WTC11 (cell line): Measurements from ENCODE around the gene PTTG1IP2. TPM values are rescaled to one million over a fixed set of nuclear protein-coding genes. Genes with fewer than 3 reads are reported as not detected.

Experiments
- ATAC-seq: fragments of 200-7000 bp; cut with Tn5 transposase; 2 replicates; pipeline ENCODE4 v1.10.0; 2021; ENCODE audit warnings: mild to moderate bottlenecking, moderate library complexity
- CTCF ChIA-PET: fragments of 300-600 bp; sonication (Branson Sonifier 250); formaldehyde crosslinking; loops from one replicate; lab custom pipeline; 2021; ENCODE audit warnings: antibody characterized with exemption; lab: Charles Lee
- POLR2A ChIA-PET: fragments of 350-600 bp; sonication (Branson Sonifier 250); formaldehyde crosslinking; loops from one replicate; lab custom pipeline; 2021; ENCODE audit warnings: antibody characterized with exemption; lab: Charles Lee
- DNase-seq: peaks from one replicate; pipeline ENCODE4 v3.0.0; 2021; ENCODE audit warnings: low spot score
- H3K27ac Mint-ChIP-seq: 2 replicates; pipeline ENCODE4 v1.8.0; 2021; ENCODE audit warnings: mixed read lengths
- H3K27me3 Mint-ChIP-seq: 2 replicates; pipeline ENCODE4 v1.8.0; 2021; ENCODE audit warnings: low read depth, mild to moderate bottlenecking, moderate library complexity, mixed read lengths
- H3K36me3 Mint-ChIP-seq: 2 replicates; pipeline ENCODE4 v1.8.0; 2021; ENCODE audit warnings: mixed read lengths
- H3K4me1 Mint-ChIP-seq: 2 replicates; pipeline ENCODE4 v1.8.0; 2022; ENCODE audit warnings: mixed read lengths
- H3K4me3 Mint-ChIP-seq: 2 replicates; pipeline ENCODE4 v1.8.0; 2021; ENCODE audit warnings: mild to moderate bottlenecking, moderate library complexity, mixed read lengths
- H3K9me3 Mint-ChIP-seq: 2 replicates; pipeline ENCODE4 v1.8.0; 2021; ENCODE audit warnings: mixed read lengths
- AR ChIP-seq: fragments of 250-450 bp; sonication (Bioruptor Pico); IDR thresholded peaks from 2 replicates; pipeline ENCODE4 v1.9.0; 2021; ENCODE audit warnings: mild to moderate bottlenecking
- ATF1 ChIP-seq: sonication (generic); formaldehyde crosslinking; IDR thresholded peaks from 2 replicates; pipeline ENCODE4 v1.8.1; 2023; ENCODE audit warnings: mild to moderate bottlenecking, moderate library complexity, missing genetic modification reagents
- E2F4 ChIP-seq: sonication (generic); formaldehyde crosslinking; IDR thresholded peaks from 2 replicates; pipeline ENCODE4 v1.8.1; 2022; ENCODE audit warnings: low read depth, mild to moderate bottlenecking, moderate library complexity, missing genetic modification reagents, borderline replicate concordance
- FOXJ3 ChIP-seq: sonication (generic); formaldehyde crosslinking; IDR thresholded peaks from 2 replicates; pipeline ENCODE4 v1.9.0; 2021; ENCODE audit warnings: missing genetic modification reagents, mild to moderate bottlenecking, borderline replicate concordance
- GABPB1 ChIP-seq: sonication (generic); formaldehyde crosslinking; IDR thresholded peaks from 2 replicates; pipeline ENCODE4 v1.8.1; 2023; ENCODE audit warnings: mild to moderate bottlenecking, missing genetic modification reagents
- GTF2I ChIP-seq: fragments of 250-450 bp; sonication (Bioruptor Pico); conservative IDR thresholded peaks from 2 replicates; pipeline ENCODE4 v1.4.0; 2021; ENCODE audit warnings: mild to moderate bottlenecking
- NFATC4 ChIP-seq: fragments of 250-450 bp; sonication (Bioruptor Pico); IDR thresholded peaks from 2 replicates; pipeline ENCODE4 v1.9.0; 2021; ENCODE audit warnings: mild to moderate bottlenecking
- NFE2L1 ChIP-seq: sonication (generic); formaldehyde crosslinking; IDR thresholded peaks from 2 replicates; pipeline ENCODE4 v1.8.1; 2023; ENCODE audit warnings: missing genetic modification reagents
- OVOL2 ChIP-seq: fragments of 250-450 bp; sonication (Bioruptor Pico); IDR thresholded peaks from 2 replicates; pipeline ENCODE4 v1.9.0; 2021; ENCODE audit warnings: mild to moderate bottlenecking, borderline replicate concordance
- SMAD4 ChIP-seq: sonication (generic); formaldehyde crosslinking; IDR thresholded peaks from 2 replicates; pipeline ENCODE4 v1.8.0; 2022; ENCODE audit warnings: mild to moderate bottlenecking, missing genetic modification reagents
- TEAD1 ChIP-seq: sonication (generic); formaldehyde crosslinking; IDR thresholded peaks from 2 replicates; pipeline ENCODE4 v1.8.0; 2022; ENCODE audit warnings: mild to moderate bottlenecking, missing genetic modification reagents
- ZBTB43 ChIP-seq: sonication (generic); formaldehyde crosslinking; IDR thresholded peaks from 2 replicates; pipeline ENCODE4 v1.8.1; 2023; ENCODE audit warnings: mild to moderate bottlenecking, missing genetic modification reagents
- ZNF121 ChIP-seq: sonication (generic); formaldehyde crosslinking; IDR thresholded peaks from 2 replicates; pipeline ENCODE4 v1.8.0; 2023; ENCODE audit warnings: missing genetic modification reagents
- ZNF512 ChIP-seq: sonication (generic); formaldehyde crosslinking; IDR thresholded peaks from 2 replicates; pipeline ENCODE4 v1.8.1; 2022; ENCODE audit warnings: missing genetic modification reagents, borderline replicate concordance
- total RNA-seq: library from RNA; stranded (reverse); gene quantifications from 3 replicates; pipeline ENCODE4 v1.2.3, GENCODE V29; 2021
- TF ChIP-seq, protein P1 (sequence below): fragments of 200-600 bp; IDR thresholded peaks from 2 replicates; pipeline ENCODE4 v1.8.0; 2022; ENCODE audit warnings: antibody characterized with exemption
- TF ChIP-seq, protein P2 (sequence below): sonication (generic); formaldehyde crosslinking; IDR thresholded peaks from 2 replicates; pipeline ENCODE4 v1.8.0; 2022; ENCODE audit warnings: mild to moderate bottlenecking, missing genetic modification reagents
- TF ChIP-seq, protein P3 (sequence below): sonication (generic); formaldehyde crosslinking; IDR thresholded peaks from 2 replicates; pipeline ENCODE4 v1.8.1; 2023; ENCODE audit warnings: mild to moderate bottlenecking, missing genetic modification reagents
- TF ChIP-seq, protein P4 (sequence below): fragments of 250-450 bp; sonication (Bioruptor Pico); conservative IDR thresholded peaks from 2 replicates; pipeline ENCODE4 v1.9.0; 2021; ENCODE audit warnings: mild to moderate bottlenecking
- TF ChIP-seq, protein P5 (sequence below): sonication (generic); formaldehyde crosslinking; IDR thresholded peaks from 2 replicates; pipeline ENCODE4 v1.8.0; 2022; ENCODE audit warnings: mild to moderate bottlenecking, missing genetic modification reagents

Gene PTTG1IP2
- total RNA-seq, 1 experiment from 2014 or later = not detected

DNA sequence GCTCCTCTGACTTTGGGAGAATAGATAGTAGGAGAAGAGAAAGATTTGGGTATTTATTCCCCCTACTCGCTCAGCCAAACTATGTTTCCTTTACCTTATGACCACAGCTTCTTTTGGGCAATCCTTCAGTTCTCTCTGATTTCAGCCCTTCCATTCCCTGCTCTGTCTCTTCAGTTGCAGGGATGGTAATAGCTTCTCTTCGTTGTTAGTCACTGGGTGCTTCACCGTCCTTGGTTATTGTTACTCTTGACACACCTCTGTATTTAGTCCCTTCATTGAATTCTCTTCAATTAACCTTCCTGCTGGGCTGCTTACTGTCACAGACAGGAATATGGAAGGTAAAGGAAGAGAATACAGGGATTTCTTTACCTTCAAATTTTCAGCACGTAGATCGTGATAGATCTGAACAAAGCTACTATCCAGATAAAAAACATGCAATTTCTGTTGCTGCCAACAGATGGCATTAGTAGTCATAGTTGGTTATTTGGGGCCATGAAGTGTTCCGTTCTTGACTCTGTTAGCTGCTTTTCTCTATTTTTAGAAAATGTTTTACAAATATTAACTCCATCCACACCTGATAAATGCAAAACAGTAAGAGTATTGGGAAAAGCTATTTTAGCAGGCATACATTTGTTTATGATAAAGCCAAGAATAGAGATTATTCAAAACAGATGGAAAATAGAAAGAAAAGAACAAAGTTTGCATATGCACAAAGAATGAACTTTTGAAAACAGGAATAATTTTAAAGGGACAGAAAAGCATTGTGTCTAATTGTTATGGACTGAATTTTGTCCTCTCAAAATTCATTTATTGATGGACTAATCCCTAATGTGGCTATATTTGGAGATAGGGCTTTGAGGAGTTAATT is 14.0 kb upstream of the PTTG1IP2 start:
- H3K36me3 Mint-ChIP-seq = no peaks in the 10 kb centered on the region
- DNase-seq (no peak), ATAC-seq (peak; percentile 91)
- no peaks in the 10 kb centered on the region for H3K27me3 Mint-ChIP-seq
- H3K27ac Mint-ChIP-seq = no peak overlapping the region
- peak overlapping the region; percentile 61 for H3K4me3 Mint-ChIP-seq
- peaks cover 3% of the 10 kb centered on the region; the same call in 1 of the 2 replicates for H3K9me3 Mint-ChIP-seq
- TF ChIP-seq OVOL2 (CRISPR knock-in tag) = no peak
- TF ChIP-seq, protein P1, sequence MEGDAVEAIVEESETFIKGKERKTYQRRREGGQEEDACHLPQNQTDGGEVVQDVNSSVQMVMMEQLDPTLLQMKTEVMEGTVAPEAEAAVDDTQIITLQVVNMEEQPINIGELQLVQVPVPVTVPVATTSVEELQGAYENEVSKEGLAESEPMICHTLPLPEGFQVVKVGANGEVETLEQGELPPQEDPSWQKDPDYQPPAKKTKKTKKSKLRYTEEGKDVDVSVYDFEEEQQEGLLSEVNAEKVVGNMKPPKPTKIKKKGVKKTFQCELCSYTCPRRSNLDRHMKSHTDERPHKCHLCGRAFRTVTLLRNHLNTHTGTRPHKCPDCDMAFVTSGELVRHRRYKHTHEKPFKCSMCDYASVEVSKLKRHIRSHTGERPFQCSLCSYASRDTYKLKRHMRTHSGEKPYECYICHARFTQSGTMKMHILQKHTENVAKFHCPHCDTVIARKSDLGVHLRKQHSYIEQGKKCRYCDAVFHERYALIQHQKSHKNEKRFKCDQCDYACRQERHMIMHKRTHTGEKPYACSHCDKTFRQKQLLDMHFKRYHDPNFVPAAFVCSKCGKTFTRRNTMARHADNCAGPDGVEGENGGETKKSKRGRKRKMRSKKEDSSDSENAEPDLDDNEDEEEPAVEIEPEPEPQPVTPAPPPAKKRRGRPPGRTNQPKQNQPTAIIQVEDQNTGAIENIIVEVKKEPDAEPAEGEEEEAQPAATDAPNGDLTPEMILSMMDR = peak; percentile 50; the same call in 1 of the 2 replicates
- ChIA-PET POLR2A (interaction anchor here (0.6 kb wide), 1 partner anchor 99 kb away, joined by 3 read pairs; no protein-coding TSS in a partner anchor), CTCF (interaction anchor here (0.6 to 1.3 kb wide), 49 partner anchors 10 to 1485 kb away, joined by 3 to 35 read pairs (median 4); partner anchors contain the start of genes AKAP9 and CLDN12)
- peaks cover 10% of the 10 kb centered on the region for H3K4me1 Mint-ChIP-seq

DNA sequence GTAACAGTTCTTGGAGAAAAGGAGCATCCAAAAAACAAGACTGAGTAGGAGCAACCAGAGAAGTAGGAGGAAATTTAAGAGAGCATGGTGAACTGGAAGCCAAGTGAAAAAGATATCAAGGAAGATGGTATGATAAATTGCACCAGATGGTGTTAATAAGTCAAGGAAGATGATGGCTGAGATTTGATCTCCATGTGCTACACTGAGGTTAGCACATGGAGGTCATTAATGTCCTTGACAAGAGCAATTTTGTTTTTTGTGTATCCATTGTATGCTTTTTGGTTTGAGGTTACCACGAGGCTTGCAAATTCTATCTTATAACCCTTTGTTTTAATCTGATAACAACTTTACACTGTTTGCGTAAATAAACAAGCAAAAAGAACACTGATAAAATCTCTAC is 11.3 kb upstream of the PTTG1IP2 start:
- ChIA-PET POLR2A (no interaction called here), CTCF (no interaction called here)
- Mint-ChIP-seq H3K36me3 (peaks cover 2% of the 10 kb centered on the region), H3K4me3 (no peak overlapping the region), H3K27me3 (no peaks in the 10 kb centered on the region), H3K9me3 (peaks cover 6% of the 10 kb centered on the region), H3K4me1 (peaks cover 10% of the 10 kb centered on the region), H3K27ac (no peak overlapping the region)
- DNase-seq (no peak), ATAC-seq (no peak)
- TF ChIP-seq GTF2I (CRISPR knock-in tag) = no peak
- no peak for TF ChIP-seq NFATC4 (CRISPR knock-in tag)
- TF ChIP-seq, protein P2, sequence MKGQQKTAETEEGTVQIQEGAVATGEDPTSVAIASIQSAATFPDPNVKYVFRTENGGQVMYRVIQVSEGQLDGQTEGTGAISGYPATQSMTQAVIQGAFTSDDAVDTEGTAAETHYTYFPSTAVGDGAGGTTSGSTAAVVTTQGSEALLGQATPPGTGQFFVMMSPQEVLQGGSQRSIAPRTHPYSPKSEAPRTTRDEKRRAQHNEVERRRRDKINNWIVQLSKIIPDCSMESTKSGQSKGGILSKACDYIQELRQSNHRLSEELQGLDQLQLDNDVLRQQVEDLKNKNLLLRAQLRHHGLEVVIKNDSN (CRISPR knock-in tag) = no peak
- TF ChIP-seq, protein P3, sequence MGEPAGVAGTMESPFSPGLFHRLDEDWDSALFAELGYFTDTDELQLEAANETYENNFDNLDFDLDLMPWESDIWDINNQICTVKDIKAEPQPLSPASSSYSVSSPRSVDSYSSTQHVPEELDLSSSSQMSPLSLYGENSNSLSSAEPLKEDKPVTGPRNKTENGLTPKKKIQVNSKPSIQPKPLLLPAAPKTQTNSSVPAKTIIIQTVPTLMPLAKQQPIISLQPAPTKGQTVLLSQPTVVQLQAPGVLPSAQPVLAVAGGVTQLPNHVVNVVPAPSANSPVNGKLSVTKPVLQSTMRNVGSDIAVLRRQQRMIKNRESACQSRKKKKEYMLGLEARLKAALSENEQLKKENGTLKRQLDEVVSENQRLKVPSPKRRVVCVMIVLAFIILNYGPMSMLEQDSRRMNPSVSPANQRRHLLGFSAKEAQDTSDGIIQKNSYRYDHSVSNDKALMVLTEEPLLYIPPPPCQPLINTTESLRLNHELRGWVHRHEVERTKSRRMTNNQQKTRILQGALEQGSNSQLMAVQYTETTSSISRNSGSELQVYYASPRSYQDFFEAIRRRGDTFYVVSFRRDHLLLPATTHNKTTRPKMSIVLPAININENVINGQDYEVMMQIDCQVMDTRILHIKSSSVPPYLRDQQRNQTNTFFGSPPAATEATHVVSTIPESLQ = no peak
- no peak for TF ChIP-seq ZNF512 (CRISPR knock-in tag)
- no peak for TF ChIP-seq SMAD4 (CRISPR knock-in tag)
- no peak for TF ChIP-seq ZBTB43
- no peak for TF ChIP-seq ATF1 (CRISPR knock-in tag)
- no peak for TF ChIP-seq FOXJ3
- TF ChIP-seq AR (CRISPR knock-in tag) = no peak
- TF ChIP-seq, protein P4, sequence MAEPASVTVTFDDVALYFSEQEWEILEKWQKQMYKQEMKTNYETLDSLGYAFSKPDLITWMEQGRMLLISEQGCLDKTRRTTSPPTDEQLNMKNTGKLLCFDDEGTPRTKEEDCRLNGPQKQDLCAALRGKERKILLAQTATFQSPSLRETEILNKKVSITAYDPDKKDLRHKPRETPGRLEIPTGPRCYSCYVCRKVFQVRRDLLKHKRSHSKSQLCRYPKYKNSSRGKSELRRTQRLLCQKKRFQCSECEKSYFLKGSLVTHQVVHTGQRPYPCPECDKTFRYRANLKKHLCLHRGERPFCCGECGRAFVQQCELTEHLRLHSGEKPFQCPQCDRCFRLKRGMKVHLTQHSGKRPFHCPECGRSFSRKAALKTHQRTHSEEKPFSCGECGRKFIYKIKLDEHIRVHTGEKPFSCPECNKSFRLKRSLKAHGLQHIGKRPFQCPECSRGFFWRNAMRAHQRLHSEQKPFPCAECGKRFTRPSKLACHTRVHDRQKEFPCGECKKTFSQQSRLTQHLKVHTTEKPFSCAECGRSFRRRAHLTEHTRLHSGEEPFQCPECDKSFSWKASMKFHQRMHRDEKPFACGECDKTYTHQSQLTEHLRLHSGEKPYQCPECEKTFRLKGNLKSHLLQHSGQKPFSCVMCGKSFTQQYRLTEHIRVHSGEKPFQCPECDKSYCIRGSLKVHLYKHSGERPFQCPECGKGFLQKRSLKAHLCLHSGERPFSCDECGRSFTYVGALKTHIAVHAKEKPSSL (CRISPR knock-in tag) = no peak
- TF ChIP-seq NFE2L1 = no peak
- TF ChIP-seq E2F4 = no peak
- TF ChIP-seq, protein P5, sequence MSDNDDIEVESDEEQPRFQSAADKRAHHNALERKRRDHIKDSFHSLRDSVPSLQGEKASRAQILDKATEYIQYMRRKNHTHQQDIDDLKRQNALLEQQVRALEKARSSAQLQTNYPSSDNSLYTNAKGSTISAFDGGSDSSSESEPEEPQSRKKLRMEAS (CRISPR knock-in tag) = no peak
- no peak for TF ChIP-seq TEAD1 (CRISPR knock-in tag)
- TF ChIP-seq GABPB1 = no peak
- no peak for TF ChIP-seq ZNF121
